IPS-20b (cell line): Measurements from ENCODE around the gene PRDX4.

Source experiments
- H3K27ac ChIP-seq: one replicate; pipeline ENCODE4 v1.5.1; 2013; ENCODE audit warnings: low read length
- H3K27me3 ChIP-seq: 2 replicates; pipeline ENCODE4 v1.6.1; 2013; ENCODE audit warnings: mild to moderate bottlenecking, low read length, inconsistent platforms; ENCODE audit not compliant: insufficient read depth
- H3K36me3 ChIP-seq: 2 replicates; pipeline ENCODE4 v1.6.1; 2013; ENCODE audit warnings: low read depth, mild to moderate bottlenecking, inconsistent platforms, low read length, moderate library complexity; ENCODE audit not compliant: insufficient read depth
- H3K4me1 ChIP-seq: 2 replicates; pipeline ENCODE4 v1.6.1; 2013; ENCODE audit warnings: mild to moderate bottlenecking, control low read depth, inconsistent platforms, low read length, moderate library complexity; ENCODE audit not compliant: insufficient read depth
- H3K4me3 ChIP-seq: 2 replicates; pipeline ENCODE4 v1.5.1; 2013; ENCODE audit warnings: mild to moderate bottlenecking, low read length, inconsistent platforms
- H3K9ac ChIP-seq: 2 replicates; pipeline ENCODE4 v1.6.1; 2013; ENCODE audit warnings: low read depth, mild to moderate bottlenecking, inconsistent platforms, low read length, moderate library complexity
- H3K9me3 ChIP-seq: 2 replicates; pipeline ENCODE4 v1.6.1; 2013; ENCODE audit warnings: mild to moderate bottlenecking, low read depth, low read length, inconsistent platforms; ENCODE audit not compliant: insufficient read depth

The PRDX4 gene

GRCh38 chrX:23667239-23668177 is at the start of gene PRDX4:
Gene PRDX4 (plus strand): TSS chrX:23667493. CDS start chrX:23667571, 78 bp downstream.
- Histone ChIP-seq H3K27me3 (no peaks in the 10 kb centered on the region), H3K9ac (peak within 1 kb of the TSS; percentile 89), H3K27ac (no peak within 1 kb of the TSS), H3K4me1 (peaks cover 6% of the 10 kb centered on the region; the same call in 1 of the 2 replicates), H3K36me3 (peaks cover 15% of the 10 kb centered on the region), H3K9me3 (no peaks in the 10 kb centered on the region), H3K4me3 (peak within 1 kb of the TSS; percentile 74)

- Histone ChIP-seq H3K4me3 (no peak overlapping the region), H3K9ac (no peak overlapping the region), H3K4me1 (no peaks in the 10 kb centered on the region), H3K36me3 (no peaks in the 10 kb centered on the region), H3K27ac (no peak overlapping the region), H3K9me3 (no peaks in the 10 kb centered on the region), H3K27me3 (no peaks in the 10 kb centered on the region)
Measured at GRCh38 chrX:23621621-23622265, 45.5 kb upstream of the PRDX4 start.

GRCh38 chrX:23623797-23624196 is 43.5 kb upstream of the PRDX4 start:
- no peak overlapping the region for H3K4me3 ChIP-seq
- no peaks in the 10 kb centered on the region for H3K27me3 ChIP-seq
- no peaks in the 10 kb centered on the region for H3K9me3 ChIP-seq
- no peaks in the 10 kb centered on the region for H3K4me1 ChIP-seq
- no peak overlapping the region for H3K9ac ChIP-seq
- no peak overlapping the region for H3K27ac ChIP-seq
- H3K36me3 ChIP-seq: no peaks in the 10 kb centered on the region

DNA sequence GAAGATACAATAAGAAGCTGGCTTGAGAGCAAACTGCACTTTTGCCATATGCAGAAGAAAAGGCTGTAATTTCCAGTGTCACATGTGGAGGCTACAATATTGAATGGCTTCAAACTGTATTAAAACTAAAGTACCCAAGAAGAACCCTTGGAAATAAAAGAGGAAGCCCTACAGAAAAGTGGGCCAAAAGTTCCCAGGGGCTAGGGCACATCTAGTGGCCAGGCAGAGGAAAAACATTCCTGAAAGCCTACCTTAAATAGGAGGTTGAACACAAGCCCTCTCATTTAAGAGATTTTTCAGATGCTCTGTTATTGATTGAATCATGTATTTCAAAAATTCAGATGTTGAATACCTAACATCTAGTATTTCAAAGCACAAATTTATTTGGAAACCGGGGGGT is 40.6 kb upstream of the PRDX4 start:
- Histone ChIP-seq H3K27ac (no peak overlapping the region), H3K27me3 (no peaks in the 10 kb centered on the region), H3K4me1 (no peaks in the 10 kb centered on the region), H3K4me3 (no peak overlapping the region), H3K9ac (no peak overlapping the region), H3K36me3 (no peaks in the 10 kb centered on the region), H3K9me3 (no peaks in the 10 kb centered on the region)

- Histone ChIP-seq H3K36me3 (no peaks in the 10 kb centered on the region), H3K9ac (no peak overlapping the region), H3K27me3 (no peaks in the 10 kb centered on the region), H3K4me3 (no peak overlapping the region), H3K9me3 (no peaks in the 10 kb centered on the region), H3K4me1 (no peaks in the 10 kb centered on the region), H3K27ac (no peak overlapping the region)
Measured at GRCh38 chrX:23628131-23628530, 39.2 kb upstream of the PRDX4 start.

GRCh38 chrX:23631136-23631535 is 36.2 kb upstream of the PRDX4 start:
- H3K27ac ChIP-seq: no peak overlapping the region
- no peak overlapping the region for H3K9ac ChIP-seq
- no peaks in the 10 kb centered on the region for H3K9me3 ChIP-seq
- H3K36me3 ChIP-seq: no peaks in the 10 kb centered on the region
- no peaks in the 10 kb centered on the region for H3K27me3 ChIP-seq
- no peak overlapping the region for H3K4me3 ChIP-seq
- no peaks in the 10 kb centered on the region for H3K4me1 ChIP-seq

DNA sequence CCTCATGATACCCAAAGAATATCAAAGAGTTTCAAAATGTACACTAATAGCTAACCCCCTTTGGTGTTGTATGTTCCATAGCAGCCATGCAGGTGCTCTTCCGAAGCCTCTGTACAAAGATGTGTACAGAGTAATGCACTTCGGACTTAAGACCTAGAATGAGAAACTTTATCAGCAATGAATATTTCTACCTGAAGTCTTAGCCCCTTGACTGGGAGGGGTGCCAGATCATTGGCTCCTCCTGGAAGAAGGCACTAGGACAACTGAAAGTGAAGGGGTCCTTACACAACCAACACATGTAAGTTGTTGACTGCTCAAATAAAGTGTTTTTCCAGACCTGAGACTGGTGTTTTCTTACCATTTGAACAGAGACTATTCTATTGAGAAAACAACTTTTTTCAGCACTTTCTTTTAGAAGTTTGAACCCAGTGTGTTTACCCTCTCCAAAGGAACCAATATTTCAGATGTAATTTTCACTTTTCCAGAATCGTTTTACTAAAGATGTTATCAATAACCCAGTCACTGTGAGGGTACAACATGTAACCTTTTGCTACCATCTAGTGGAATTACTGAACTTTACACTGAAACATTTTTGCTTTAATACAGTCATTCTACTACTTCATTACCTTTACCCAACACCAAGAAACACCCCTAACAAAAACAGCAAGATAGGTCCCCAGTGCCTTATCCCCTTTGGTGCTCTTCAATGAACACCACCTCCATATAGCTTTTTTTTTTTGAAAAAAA is 33.3 kb upstream of the PRDX4 start:
- Histone ChIP-seq H3K9me3 (no peaks in the 10 kb centered on the region), H3K27ac (no peak overlapping the region), H3K4me1 (no peaks in the 10 kb centered on the region), H3K4me3 (no peak overlapping the region), H3K36me3 (no peaks in the 10 kb centered on the region), H3K27me3 (no peaks in the 10 kb centered on the region), H3K9ac (no peak overlapping the region)

DNA sequence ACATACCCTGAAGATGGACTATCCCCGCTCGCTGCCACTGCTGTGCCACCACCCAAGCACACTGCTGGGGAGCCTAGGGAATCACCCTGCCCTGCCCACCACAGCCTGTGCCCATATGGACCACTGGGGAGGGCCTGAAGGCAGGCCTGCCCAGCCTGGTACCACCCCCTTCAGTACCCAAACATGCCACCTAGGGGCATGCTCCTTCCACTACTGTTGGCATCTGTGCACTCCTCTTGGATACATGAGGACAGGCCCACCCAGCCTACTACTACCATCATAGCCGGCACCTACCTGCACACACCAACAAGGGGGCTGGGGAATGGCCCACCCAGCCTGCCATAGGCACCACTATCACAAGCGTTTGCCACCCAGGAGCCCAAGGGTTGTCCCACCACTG is 30.1 kb upstream of the PRDX4 start:
- Histone ChIP-seq H3K27me3 (no peaks in the 10 kb centered on the region), H3K4me3 (no peak overlapping the region), H3K4me1 (no peaks in the 10 kb centered on the region), H3K9me3 (no peaks in the 10 kb centered on the region), H3K36me3 (no peaks in the 10 kb centered on the region), H3K9ac (no peak overlapping the region), H3K27ac (no peak overlapping the region)

DNA sequence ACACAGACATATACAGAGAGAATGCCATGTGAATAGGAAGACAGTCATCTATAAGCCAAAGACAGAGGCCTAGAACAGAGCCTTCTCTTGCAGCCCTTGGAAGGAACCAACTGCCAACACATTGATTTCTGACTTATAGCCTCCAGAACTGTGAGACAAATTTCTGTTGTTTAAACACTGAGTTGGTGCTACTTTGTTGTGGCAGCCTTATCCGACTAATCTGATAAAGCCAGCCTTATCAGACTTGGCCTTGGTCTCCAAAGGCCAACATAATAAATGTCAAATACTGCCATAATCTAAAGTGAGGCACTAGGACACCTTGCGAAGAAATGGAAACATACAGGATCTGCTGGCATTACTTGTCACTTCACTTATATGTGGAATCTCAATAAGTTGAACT is 24.3 kb upstream of the PRDX4 start:
- no peaks in the 10 kb centered on the region for H3K9me3 ChIP-seq
- H3K4me3 ChIP-seq: no peak overlapping the region
- no peaks in the 10 kb centered on the region for H3K27me3 ChIP-seq
- no peak overlapping the region for H3K9ac ChIP-seq
- H3K27ac ChIP-seq: no peak overlapping the region
- no peaks in the 10 kb centered on the region for H3K36me3 ChIP-seq
- no peaks in the 10 kb centered on the region for H3K4me1 ChIP-seq

DNA sequence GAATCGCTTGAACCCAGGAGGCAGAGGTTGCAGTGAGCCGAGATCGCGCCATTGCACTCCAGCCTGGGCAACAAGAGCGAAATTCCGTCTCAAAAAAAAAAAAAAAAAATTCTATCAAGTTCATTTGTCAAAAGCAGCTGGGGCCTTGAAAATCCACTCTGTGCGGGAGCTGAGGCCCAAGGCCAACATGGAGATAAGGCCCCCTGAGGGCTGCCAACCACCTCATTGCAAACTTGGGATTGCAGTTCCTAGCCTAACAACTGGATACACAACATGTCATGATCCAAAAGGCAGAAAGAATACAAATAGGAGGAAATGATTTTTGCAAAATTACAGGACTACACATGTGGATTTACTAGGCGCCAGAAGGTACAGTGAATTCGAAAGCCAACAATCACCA is 22.5 kb upstream of the PRDX4 start:
- no peaks in the 10 kb centered on the region for H3K36me3 ChIP-seq
- H3K27ac ChIP-seq: no peak overlapping the region
- H3K4me1 ChIP-seq: no peaks in the 10 kb centered on the region
- H3K9ac ChIP-seq: no peak overlapping the region
- no peaks in the 10 kb centered on the region for H3K9me3 ChIP-seq
- no peaks in the 10 kb centered on the region for H3K27me3 ChIP-seq
- no peak overlapping the region for H3K4me3 ChIP-seq

GRCh38 chrX:23656091-23656490 is 11.2 kb upstream of the PRDX4 start:
- H3K9me3 ChIP-seq: no peaks in the 10 kb centered on the region; the same call in 1 of the 2 replicates
- H3K9ac ChIP-seq: no peak overlapping the region
- H3K27me3 ChIP-seq: no peaks in the 10 kb centered on the region
- no peaks in the 10 kb centered on the region for H3K36me3 ChIP-seq
- no peak overlapping the region for H3K4me3 ChIP-seq
- no peak overlapping the region for H3K27ac ChIP-seq
- peaks cover 9% of the 10 kb centered on the region; the same call in 1 of the 2 replicates for H3K4me1 ChIP-seq
